ENCODE data around the gene SYT15. TPM values are rescaled to one million over a fixed set of nuclear protein-coding genes. Genes with fewer than 3 reads are reported as not detected.

SYT15 gene
- polyA plus RNA-seq, 1 of the 3 experiments (the other 2 are of a cell fraction), result 0.07 TPM

GRCh38 chr10:46540412-46541016, 38.4 kb upstream of the SYT15 start:
- CTCF ChIA-PET, result interaction anchor here (0.8 to 3.2 kb wide), 8 partner anchors 8 to 25 kb away, joined by 3 to 14 read pairs (median 5); no protein-coding TSS in a partner anchor
- Histone ChIP-seq H3F3A (replicated peaks; ENCODE audit: insufficient read depth) (no peaks in the 10 kb centered on the region), H3K9me2 (no peaks in the 10 kb centered on the region), H4K20me1 (ENCODE audit: insufficient read depth) (no peaks in the 10 kb centered on the region), H3K9ac (no peak overlapping the region), H2AFZ (ENCODE audit: low read depth) (peak overlapping the region; percentile 44; the same call in 1 of the 2 replicates), H3K4me3 (ENCODE audit: low read depth in 2 of 2, low read length in 1 of 2) (no peak overlapping the region), H3K9me3 (no peaks in the 10 kb centered on the region), H3K36me3 (replicated peaks in 1 of 2; ENCODE audit: control insufficient read depth in 1 of 2, insufficient read depth in 2 of 2, low read length in 1 of 2) (no peaks in the 10 kb centered on the region), H3K27ac (ENCODE audit: low read depth in 2 of 2, low read length in 1 of 2) (no peak overlapping the region), H3K4me2 (no peak overlapping the region), H3K4me1 (ENCODE audit: control insufficient read depth in 1 of 2, insufficient read depth in 2 of 2, low read depth in 1 of 2, low read length in 1 of 2) (peaks cover 0 to 5% of the 10 kb centered on the region in 2 experiments; a peak in 1 of 4 replicates), H3K79me2 (ENCODE audit: insufficient read depth) (no peaks in the 10 kb centered on the region), H3K27me3 (ENCODE audit: insufficient read depth) (no peaks in the 10 kb centered on the region)
- TF ChIP-seq TAF1 (IDR thresholded peaks at IDR 0.05; ENCODE audit: borderline replicate concordance, low read depth, low read length) (no peak), RCOR1 (IDR thresholded peaks at IDR 0.05; ENCODE audit: low read length) (no peak), POLR2AphosphoS5 (IDR thresholded peaks at IDR 0.05; ENCODE audit: low read depth, low read length) (no peak), RAD21 (IDR thresholded peaks at IDR 0.05; ENCODE audit: low read length) (no peak), SMC3 (IDR thresholded peaks at IDR 0.05; ENCODE audit: low read depth, low read length) (no peak), PBX3 (IDR thresholded peaks at IDR 0.05) (no peak), USF2 (IDR thresholded peaks at IDR 0.05; ENCODE audit: borderline replicate concordance, low read depth, low read length) (no peak), TEAD4 (IDR thresholded peaks at IDR 0.05; ENCODE audit: borderline replicate concordance, insufficient read depth) (no peak), EZH2phosphoT487 (IDR thresholded peaks at IDR 0.05; ENCODE audit: borderline replicate concordance, low read depth) (no peak), CTCF (IDR thresholded peaks at IDR 0.05) (no peak)
- 86% methylated on average over 8 of the region's 8 CpGs for WGBS (ENCODE audit: low lambda C conversion rate)
- POLR2A ChIA-PET, result no interaction called here
- no peak for DNase-seq

- H3F3A ChIP-seq (replicated peaks; ENCODE audit: insufficient read depth), result no peaks in the 10 kb centered on the region
- H4K20me1 ChIP-seq (ENCODE audit: insufficient read depth), result no peaks in the 10 kb centered on the region
- no peaks in the 10 kb centered on the region for H3K79me2 ChIP-seq (ENCODE audit: insufficient read depth)
- no peaks in the 10 kb centered on the region for H3K9me3 ChIP-seq
- H3K9ac ChIP-seq, result no peak overlapping the region
- no peak overlapping the region for H3K4me3 ChIP-seq (ENCODE audit: low read depth in 2 of 2, low read length in 1 of 2)
- no peak overlapping the region for H2AFZ ChIP-seq (ENCODE audit: low read depth)
- H3K4me1 ChIP-seq (ENCODE audit: control insufficient read depth in 1 of 2, insufficient read depth in 2 of 2, low read depth in 1 of 2, low read length in 1 of 2), result peaks cover 0 to 5% of the 10 kb centered on the region in 2 experiments; a peak in 1 of 4 replicates
- 35% methylated on average over 41 of the region's 42 CpGs for WGBS (ENCODE audit: low lambda C conversion rate)
- no peak overlapping the region for H3K27ac ChIP-seq (ENCODE audit: low read depth in 2 of 2, low read length in 1 of 2)
- H3K36me3 ChIP-seq (replicated peaks in 1 of 2; ENCODE audit: control insufficient read depth in 1 of 2, insufficient read depth in 2 of 2, low read length in 1 of 2), result no peaks in the 10 kb centered on the region
- no peaks in the 10 kb centered on the region for H3K27me3 ChIP-seq (ENCODE audit: insufficient read depth)
- POLR2A ChIA-PET, result no interaction called here
- H3K4me2 ChIP-seq, result no peak overlapping the region
- DNase-seq, result peak; percentile 84
- CTCF ChIA-PET, result interaction anchor here (0.8 to 3.2 kb wide), 6 partner anchors 7 to 25 kb away, joined by 3 to 14 read pairs (median 5); no protein-coding TSS in a partner anchor
- no peaks in the 10 kb centered on the region for H3K9me2 ChIP-seq
- TF ChIP-seq TCF12 (IDR thresholded peaks at IDR 0.05) (no peak), FOXM1 (IDR thresholded peaks at IDR 0.05; ENCODE audit: low read depth) (no peak), EZH2phosphoT487 (IDR thresholded peaks at IDR 0.05; ENCODE audit: borderline replicate concordance, low read depth) (no peak), GABPA (IDR thresholded peaks at IDR 0.05; ENCODE audit: low read depth) (no peak), FOSL2 (IDR thresholded peaks at IDR 0.05; ENCODE audit: borderline replicate concordance, low read depth) (no peak), IRF3 (IDR thresholded peaks at IDR 0.05; ENCODE audit: low read depth, low read length) (no peak), GATA2 (CRISPR knock-in tag; IDR thresholded peaks at IDR 0.05) (no peak), TAF1 (IDR thresholded peaks at IDR 0.05; ENCODE audit: borderline replicate concordance, low read depth, low read length) (no peak), MXI1 (IDR thresholded peaks at IDR 0.05; ENCODE audit: low read depth, low read length) (no peak), SIN3A (IDR thresholded peaks at IDR 0.05; ENCODE audit: borderline replicate concordance, low read depth, low read length) (no peak), CTCF (IDR thresholded peaks at IDR 0.05) (no peak), ELF1 (IDR thresholded peaks at IDR 0.05) (no peak)
Measured at GRCh38 chr10:46541017-46541661, 37.8 kb upstream of the SYT15 start.
